Skin of body (tissue), 2 donors: ENCODE measurements around the gene ASB11. TPM values are rescaled to one million over a fixed set of nuclear protein-coding genes. Genes with fewer than 3 reads are reported as not detected.

ENCODE experiments used
- DNase-seq: peaks from one replicate; lab custom pipeline; 2025; lab: John Stamatoyannopoulos, UW
- total RNA-seq: library from RNA; depleted of rRNA; stranded (reverse); fragments of >200 nt; gene quantifications from one replicate; pipeline ENCODE4 v1.2.3, GENCODE V29; 2014

Gene ASB11
- total RNA-seq, result 4.8 TPM

GRCh38 chrX:15315509-15315908 is at the start of gene ASB11:
TSS of gene ASB11 (minus strand) at chrX:15315640. CDS start at chrX:15315605, 35 bp downstream.
- DNase-seq, result no peak

DNA sequence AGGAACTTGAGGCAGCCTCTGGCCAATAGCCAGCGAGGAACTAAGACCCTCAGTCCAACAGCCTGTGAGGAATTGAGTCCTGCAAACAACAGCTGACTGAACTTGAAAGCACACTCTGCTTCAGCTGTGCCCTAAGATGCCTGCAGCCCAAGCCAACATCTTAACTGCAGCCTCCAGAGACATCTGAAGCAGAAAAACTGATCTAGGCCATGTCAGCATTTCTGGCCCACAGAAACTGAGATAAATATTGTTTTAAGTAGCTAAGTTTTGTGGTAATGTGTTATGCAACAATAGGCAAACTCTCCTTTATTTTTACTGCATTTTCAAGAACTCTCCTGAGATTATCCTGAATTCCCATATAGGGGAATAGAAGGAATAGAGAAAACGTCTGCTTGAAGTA is 44.3 kb upstream of the ASB11 start:
- DNase-seq, result no peak

- DNase-seq, result no peak
These were observed 43.1 kb upstream of the ASB11 start for GRCh38 chrX:15358533-15358932.

- DNase-seq, result no peak
These were observed 41.0 kb upstream of the ASB11 start for GRCh38 chrX:15356444-15356843.

- no peak for DNase-seq
These were observed 35.0 kb upstream of the ASB11 start for GRCh38 chrX:15350329-15350996.

DNA sequence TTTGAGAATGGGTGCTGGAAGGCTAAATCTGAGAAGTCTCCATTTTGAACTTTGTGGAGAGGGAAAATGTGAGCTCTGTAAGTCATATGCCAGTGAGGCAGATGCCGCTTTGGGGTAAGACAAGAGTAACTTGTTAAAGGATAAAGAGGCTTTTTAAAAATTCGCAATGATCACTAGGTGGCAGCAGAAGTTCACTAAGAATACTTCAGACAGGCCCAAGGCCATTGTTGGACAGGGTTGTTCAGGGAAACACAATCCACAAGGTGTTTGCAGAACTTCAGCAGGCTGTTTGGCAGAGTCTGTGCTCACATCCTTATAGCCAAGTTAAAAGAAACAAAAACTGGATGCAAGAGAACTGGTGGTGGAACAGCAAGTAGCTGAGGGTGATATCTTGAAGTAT is 33.6 kb upstream of the ASB11 start:
- DNase-seq, result peak; percentile 54

DNA sequence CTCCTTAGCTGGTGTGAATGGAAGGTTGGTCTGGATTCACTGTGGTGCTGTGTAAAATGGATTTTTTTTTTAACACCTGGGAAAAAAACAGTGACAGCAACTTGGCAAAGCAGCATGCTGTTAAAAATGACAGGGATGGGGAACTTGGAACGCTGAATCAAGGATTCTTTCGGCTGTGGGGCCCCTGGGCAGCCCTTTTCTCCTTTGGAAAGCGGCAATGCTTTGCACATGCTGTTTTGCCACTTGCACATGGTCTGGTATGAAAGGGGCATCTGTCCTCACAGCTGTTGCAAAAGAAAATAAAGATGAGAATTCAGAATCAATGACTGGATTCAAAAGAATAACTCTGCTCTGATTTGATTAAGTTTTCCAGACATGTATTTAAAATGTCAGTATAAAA is 30.5 kb upstream of the ASB11 start:
- DNase-seq, result no peak

- DNase-seq, result no peak
These were observed 28.7 kb upstream of the ASB11 start for GRCh38 chrX:15344106-15344505.

GRCh38 chrX:15343075-15343476 is 27.6 kb upstream of the ASB11 start:
- DNase-seq, result no peak

DNA sequence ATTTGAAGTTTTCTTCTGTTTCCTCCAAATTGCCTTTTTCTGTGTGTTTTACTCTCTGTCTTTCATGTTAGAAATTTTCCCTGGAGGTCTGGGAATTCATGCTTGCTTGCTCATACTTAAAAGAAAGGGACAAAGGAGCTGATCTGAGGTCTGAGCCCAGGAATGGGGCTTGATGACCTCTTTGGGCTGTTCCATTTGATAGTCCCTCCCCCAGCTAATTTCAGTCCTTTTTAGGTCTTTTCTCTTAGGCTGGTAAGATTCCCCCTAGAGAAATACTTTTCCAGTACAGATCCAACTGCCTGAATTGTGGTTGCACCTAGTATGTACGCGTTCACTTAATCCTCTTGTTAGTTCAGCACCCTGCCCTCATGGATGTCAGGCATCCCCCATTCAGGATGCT is 25.4 kb upstream of the ASB11 start:
- no peak for DNase-seq

DNA sequence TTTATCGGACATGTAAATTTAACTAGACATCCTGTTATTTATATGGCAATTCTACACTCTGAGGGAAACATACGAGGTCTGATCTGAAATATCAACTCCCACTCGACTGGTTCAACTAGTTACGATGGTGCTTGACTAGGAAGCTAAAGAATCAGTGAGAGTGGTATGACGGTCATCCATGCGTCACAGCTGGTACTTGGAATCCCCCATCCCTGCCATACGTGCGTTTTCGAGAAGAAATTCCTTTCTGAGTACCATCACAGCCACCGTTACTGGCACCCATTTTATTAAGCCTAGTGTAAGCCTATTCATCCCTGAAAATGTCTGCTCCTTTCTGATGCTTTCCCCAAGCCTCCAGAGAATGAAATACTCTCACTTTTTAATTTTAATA is 20.6 kb upstream of the ASB11 start:
- peak; percentile 41 for DNase-seq

GRCh38 chrX:15335135-15336022 is 19.9 kb upstream of the ASB11 start, which contains the start of gene PIGA:
TSS of gene PIGA (minus strand) at chrX:15335523. CDS start at chrX:15331930, 3,593 bp downstream.
- peak; percentile 92 for DNase-seq

DNA sequence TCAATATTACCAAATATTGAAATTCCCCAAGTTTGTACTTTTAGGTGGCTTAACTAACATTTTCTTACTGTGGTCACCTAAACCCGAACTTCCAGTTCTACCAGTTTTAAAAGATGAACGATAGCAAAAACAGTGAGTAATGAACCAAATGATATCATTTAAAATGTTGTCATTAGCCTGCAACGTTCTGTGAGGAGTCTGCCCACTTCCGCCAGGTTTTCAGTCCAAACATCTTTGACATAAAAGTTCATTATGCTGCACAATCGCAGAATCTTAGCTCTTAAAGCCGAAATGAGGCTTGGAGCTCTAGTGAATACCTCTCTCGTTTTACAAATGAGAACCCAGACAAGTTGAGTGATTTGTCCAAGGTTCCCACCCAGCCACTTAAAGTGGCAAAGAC is 19.1 kb upstream of the ASB11 start:
- DNase-seq, result no peak

- DNase-seq, result no peak
These were observed 13.4 kb upstream of the ASB11 start for GRCh38 chrX:15328821-15329220.

GRCh38 chrX:15328131-15328530 is 12.7 kb upstream of the ASB11 start:
- no peak for DNase-seq

DNA sequence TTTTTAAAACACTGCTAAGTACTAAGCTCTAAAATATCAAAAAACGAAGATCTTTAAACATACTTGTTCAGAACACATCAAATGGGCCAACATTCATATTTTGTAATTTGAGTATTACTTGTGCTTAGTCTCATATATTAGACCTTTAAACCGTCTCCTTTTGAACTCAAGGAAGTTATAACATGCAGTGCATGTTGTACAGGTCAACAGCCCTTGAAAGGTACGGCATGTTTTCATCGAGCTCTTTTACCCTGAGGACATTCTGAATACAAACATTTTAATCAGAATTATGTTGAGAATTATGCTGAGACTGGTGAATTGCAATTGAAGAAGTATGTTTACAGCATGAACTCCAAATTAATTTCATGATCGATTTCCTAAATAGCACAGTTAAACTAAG is 7.0 kb upstream of the ASB11 start:
- no peak for DNase-seq

- DNase-seq, result no peak
These were observed 6.6 kb upstream of the ASB11 start for GRCh38 chrX:15322072-15322471.

DNA sequence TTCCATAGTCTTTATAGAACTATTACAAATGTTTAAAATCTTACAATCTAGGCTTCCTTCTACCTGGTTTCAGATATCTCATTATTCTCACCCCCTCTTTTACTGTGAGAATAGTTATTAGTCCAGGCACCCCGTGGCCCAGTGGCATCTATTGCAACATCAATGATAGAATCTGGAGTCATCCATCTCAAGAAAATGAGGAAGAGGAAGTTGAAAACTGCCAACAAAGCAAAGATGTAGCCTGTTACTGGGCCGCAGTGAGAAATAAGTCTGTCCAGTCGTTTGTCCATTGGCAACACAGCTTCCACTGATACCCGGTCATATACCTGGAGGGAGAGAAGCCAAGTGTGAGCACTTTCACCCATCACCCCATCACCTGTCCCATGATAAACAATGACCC is 6.0 kb upstream of the ASB11 start:
- DNase-seq, result no peak

DNA sequence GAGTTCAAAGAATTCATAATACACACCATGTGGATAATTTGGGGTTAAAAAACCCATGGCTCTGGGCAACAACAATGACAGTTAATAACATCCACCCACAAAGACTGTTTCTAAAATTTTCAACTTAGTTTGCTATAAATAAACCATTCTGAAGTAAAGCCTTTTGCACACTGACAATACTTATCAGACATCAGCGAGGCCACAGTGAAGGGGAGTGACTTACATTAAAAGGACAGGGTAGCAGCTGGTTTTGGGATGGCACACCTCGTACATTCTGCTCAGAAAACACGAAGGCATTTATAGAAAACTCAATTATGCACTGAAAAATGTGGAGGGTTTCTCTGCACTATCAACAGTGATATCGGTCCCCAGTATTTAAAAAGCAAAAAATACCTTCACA is 4.9 kb upstream of the ASB11 start:
- DNase-seq, result no peak

- no peak for DNase-seq
These were observed 3.6 kb upstream of the ASB11 start for GRCh38 chrX:15319075-15319474.

- no peak for DNase-seq
These were observed 968 bp downstream of the ASB11 start for GRCh38 chrX:15314472-15314871.

DNA sequence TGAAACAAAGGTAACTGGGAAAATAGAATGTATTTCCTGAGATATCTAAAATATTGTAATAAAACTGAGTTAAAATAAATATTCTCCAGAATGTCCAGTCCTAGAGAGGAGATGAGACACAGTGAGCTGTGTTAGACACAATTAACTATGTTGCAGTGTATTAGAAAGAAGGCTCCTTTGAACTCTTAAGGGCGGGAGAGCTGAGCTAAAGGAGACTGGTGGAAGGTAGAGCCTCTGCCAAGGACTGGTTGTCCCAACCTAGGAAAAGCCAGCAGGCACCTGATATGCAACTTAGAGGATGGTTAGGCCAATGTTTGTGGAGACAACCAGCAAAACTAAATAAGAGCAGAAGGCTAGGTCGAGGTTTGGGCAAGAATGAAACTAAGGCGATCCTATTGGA is 4.3 kb downstream of the ASB11 start:
- DNase-seq, result no peak

- peak; percentile 75 for DNase-seq
These were observed 5.3 kb downstream of the ASB11 start for GRCh38 chrX:15310117-15310516.
